Subcutaneous abdominal adipose tissue (tissue), 5 donors: Measurements from ENCODE around the gene OR51M1.

Experiments
- H3K27ac ChIP-seq: one replicate; pipeline ENCODE4 v1.7.0; 2013; ENCODE audit warnings: low read depth, mild to moderate bottlenecking, inconsistent platforms, low read length, moderate library complexity
- H3K27me3 ChIP-seq, 5 donors: one replicate each; pipeline ENCODE4 v1.7.0; 2013; ENCODE audit warnings: low read length in 5 of 5, inconsistent platforms in 1 of 5; ENCODE audit not compliant: control insufficient read depth in 5 of 5, insufficient read depth in 4 of 5
- H3K36me3 ChIP-seq, 5 donors: one replicate each; pipeline ENCODE4 v1.7.0; 2013; ENCODE audit warnings: low read length in 5 of 5; ENCODE audit not compliant: control insufficient read depth in 5 of 5, insufficient read depth in 5 of 5
- H3K4me1 ChIP-seq, 5 donors: one replicate each; pipeline ENCODE4 v1.7.0; 2013; ENCODE audit warnings: low read length in 5 of 5, mild to moderate bottlenecking in 3 of 5, moderate library complexity in 1 of 5; ENCODE audit not compliant: control insufficient read depth in 5 of 5, insufficient read depth in 5 of 5
- H3K4me3 ChIP-seq, 5 donors: one replicate each; pipeline ENCODE4 v1.7.0; 2013; ENCODE audit warnings: low read length in 5 of 5, low read depth in 1 of 5
- H3K9ac ChIP-seq, 5 donors: one replicate each; pipeline ENCODE4 v1.7.0; 2013; ENCODE audit warnings: low read length in 5 of 5, mild to moderate bottlenecking in 4 of 5, moderate library complexity in 3 of 5
- H3K9me3 ChIP-seq, 5 donors: one replicate each; pipeline ENCODE4 v1.7.0; 2013; ENCODE audit warnings: low read length in 5 of 5; ENCODE audit not compliant: control insufficient read depth in 5 of 5
- donor health status: healthy.
- donor health status: healthy.
- donor health status: healthy.
- donor health status: healthy.
- donor health status: healthy.

Gene OR51M1

GRCh38 chr11:5384335-5384734 lies 723 bp downstream of the OR51M1 start:
- Histone ChIP-seq H3K4me3 (no peak overlapping the region), H3K4me1 (no peaks in the 10 kb centered on the region), H3K36me3 (no peaks in the 10 kb centered on the region), H3K9me3 (no peaks in the 10 kb centered on the region), H3K9ac (no peak overlapping the region), H3K27me3 (no peaks in the 10 kb centered on the region), H3K27ac (no peak overlapping the region)

GRCh38 chr11:5390210-5390609 lies 6.6 kb downstream of the OR51M1 start:
- no peak overlapping the region for H3K4me3 ChIP-seq
- H3K9me3 ChIP-seq = no peaks in the 10 kb centered on the region
- no peak overlapping the region for H3K27ac ChIP-seq
- no peak overlapping the region for H3K9ac ChIP-seq
- H3K36me3 ChIP-seq = no peaks in the 10 kb centered on the region
- no peaks in the 10 kb centered on the region for H3K4me1 ChIP-seq
- H3K27me3 ChIP-seq = no peaks in the 10 kb centered on the region

GRCh38 chr11:5394091-5394490 lies 10.5 kb downstream of the OR51M1 start:
- Histone ChIP-seq H3K9ac (no peak overlapping the region), H3K27ac (no peak overlapping the region), H3K4me1 (no peaks in the 10 kb centered on the region), H3K9me3 (no peaks in the 10 kb centered on the region), H3K36me3 (no peaks in the 10 kb centered on the region), H3K27me3 (no peaks in the 10 kb centered on the region), H3K4me3 (no peak overlapping the region)

DNA sequence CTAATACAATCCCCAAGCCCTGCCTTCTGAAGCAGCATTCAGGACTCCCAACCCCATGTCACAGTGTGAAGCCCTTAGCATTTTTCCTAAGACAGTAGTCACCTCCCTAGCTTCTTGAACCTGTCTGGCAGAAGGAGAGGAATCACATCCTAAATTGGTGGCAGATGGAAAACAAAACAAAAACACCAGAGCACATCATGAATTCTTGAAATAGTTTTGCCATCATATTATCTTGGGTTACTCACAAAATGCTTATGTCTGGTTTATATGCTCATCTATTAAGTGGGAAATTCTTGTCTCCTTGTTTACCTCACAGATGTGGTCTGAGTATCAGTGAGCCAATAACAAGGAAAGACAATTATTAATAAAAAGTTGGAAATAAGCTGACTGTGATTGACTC lies 15.3 kb downstream of the OR51M1 start:
- H3K4me1 ChIP-seq = no peaks in the 10 kb centered on the region

DNA sequence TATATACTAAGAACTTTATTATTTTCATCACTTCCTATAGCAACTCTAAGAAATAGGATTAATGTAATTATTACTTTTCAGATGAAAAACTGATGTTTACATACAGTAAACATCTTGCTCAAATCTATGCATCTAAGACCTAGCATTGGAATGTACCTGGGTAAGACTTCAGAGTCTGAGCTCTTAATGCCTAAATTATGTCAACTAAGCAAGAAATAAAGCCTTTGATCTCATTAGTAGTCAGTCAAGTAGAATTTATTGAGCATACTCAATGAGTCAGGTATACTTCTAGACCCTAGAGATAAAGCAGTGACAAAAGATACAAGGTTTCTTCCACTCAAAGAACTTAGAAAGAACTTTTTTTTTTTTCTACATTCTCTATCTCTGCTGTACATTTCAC lies 21.6 kb downstream of the OR51M1 start:
- no peaks in the 10 kb centered on the region for H3K27me3 ChIP-seq
- no peaks in the 10 kb centered on the region for H3K4me1 ChIP-seq
- H3K4me3 ChIP-seq = no peak overlapping the region
- H3K27ac ChIP-seq = no peak overlapping the region
- peaks cover 0 to 2% (median 0%) of the 10 kb centered on the region in 5 donors for H3K36me3 ChIP-seq
- H3K9me3 ChIP-seq = no peaks in the 10 kb centered on the region
- H3K9ac ChIP-seq = no peak overlapping the region

More for the DNA sequence above, 15.3 kb downstream of the OR51M1 start:
- H3K9me3 ChIP-seq = no peaks in the 10 kb centered on the region
- no peak overlapping the region for H3K9ac ChIP-seq
- no peak overlapping the region for H3K27ac ChIP-seq
- no peaks in the 10 kb centered on the region for H3K27me3 ChIP-seq
- H3K36me3 ChIP-seq = peaks cover 0 to 2% (median 0%) of the 10 kb centered on the region in 5 donors
- no peak overlapping the region for H3K4me3 ChIP-seq

DNA sequence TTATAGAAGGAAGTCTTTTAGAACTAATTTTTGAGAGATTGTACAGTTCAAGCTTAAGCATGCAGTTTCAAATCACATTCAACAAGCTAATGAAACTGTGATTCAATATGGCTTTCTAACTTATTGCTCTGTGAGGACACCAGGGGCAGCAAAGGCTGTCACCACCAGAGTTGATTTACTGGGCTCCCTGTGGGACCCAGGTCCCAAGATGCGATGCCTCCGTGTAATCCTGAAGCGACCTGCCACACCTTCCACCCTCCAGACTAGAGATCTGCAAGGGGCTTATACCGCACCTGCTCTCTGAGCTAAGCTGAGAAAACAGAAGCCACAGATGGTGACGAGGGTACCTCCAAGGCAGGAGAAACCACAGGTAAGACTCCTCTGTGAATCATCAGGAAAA lies 37.4 kb downstream of the OR51M1 start:
- H3K9ac ChIP-seq = no peak overlapping the region
- H3K9me3 ChIP-seq = no peaks in the 10 kb centered on the region
- no peak overlapping the region for H3K4me3 ChIP-seq
- no peaks in the 10 kb centered on the region for H3K4me1 ChIP-seq
- H3K27me3 ChIP-seq = no peaks in the 10 kb centered on the region
- H3K36me3 ChIP-seq = no peaks in the 10 kb centered on the region
- H3K27ac ChIP-seq = no peak overlapping the region

- Histone ChIP-seq H3K9me3 (no peaks in the 10 kb centered on the region), H3K36me3 (no peaks in the 10 kb centered on the region), H3K9ac (no peak within 1 kb of the TSS), H3K27ac (no peak within 1 kb of the TSS), H3K4me3 (no peak within 1 kb of the TSS), H3K4me1 (no peaks in the 10 kb centered on the region), H3K27me3 (no peaks in the 10 kb centered on the region)
These were observed 38.2 kb downstream of the OR51M1 start, which contains the start of gene OR51Q1 for GRCh38 chr11:5421811-5422210. OR51Q1 (plus strand) TSS chr11:5422111; CDS start chr11:5422201, 90 bp downstream.

DNA sequence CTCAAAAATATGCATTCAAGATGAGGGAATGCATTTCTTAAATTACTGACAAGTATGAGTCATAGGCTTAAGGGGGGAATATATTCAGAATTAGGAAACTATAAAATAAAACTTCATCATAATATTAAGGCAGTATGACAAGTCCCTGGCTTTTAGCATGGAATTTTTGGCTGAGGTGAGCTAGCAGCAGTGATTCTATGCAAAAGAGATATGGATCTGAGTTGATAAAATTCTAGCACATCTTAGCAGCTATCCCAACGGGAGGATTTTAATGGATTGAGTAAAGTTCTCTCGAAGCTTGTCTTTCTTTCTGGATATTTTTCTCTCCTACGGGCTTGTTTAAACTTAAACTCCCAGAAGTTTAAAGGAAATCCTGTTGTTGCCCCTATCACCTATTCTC lies 39.5 kb downstream of the OR51M1 start:
- Histone ChIP-seq H3K4me1 (no peaks in the 10 kb centered on the region), H3K9me3 (no peaks in the 10 kb centered on the region), H3K4me3 (no peak overlapping the region), H3K36me3 (no peaks in the 10 kb centered on the region), H3K27ac (no peak overlapping the region), H3K9ac (no peak overlapping the region), H3K27me3 (no peaks in the 10 kb centered on the region)

DNA sequence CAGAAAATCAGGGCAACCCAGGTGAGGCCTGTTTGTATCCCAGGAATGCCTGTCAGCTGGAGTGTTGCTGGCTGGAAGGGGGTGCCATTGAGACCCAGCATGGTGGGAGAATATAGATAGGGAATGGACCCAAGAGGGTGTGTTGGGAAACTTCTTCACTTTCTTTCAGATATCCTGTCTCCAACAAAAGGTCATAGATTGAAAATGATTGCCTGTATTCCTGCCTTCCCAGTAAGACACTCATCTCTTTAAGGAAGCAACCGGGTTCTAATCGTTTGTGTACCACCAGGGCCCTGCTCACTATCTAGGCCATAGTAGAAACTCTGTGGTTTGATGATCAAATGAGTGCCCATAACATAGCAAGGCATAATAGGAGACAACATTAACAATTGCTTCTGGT lies 57.8 kb downstream of the OR51M1 start, which contains the start of gene OR51I1:
Gene OR51I1, minus strand, starts transcription at position 101 of the 400 bp plus-strand sequence. Its CDS starts 0 bp downstream, at position 101.
- Histone ChIP-seq H3K27ac (no peak within 1 kb of the TSS), H3K9ac (no peak within 1 kb of the TSS), H3K9me3 (no peaks in the 10 kb centered on the region), H3K4me1 (no peaks in the 10 kb centered on the region), H3K4me3 (no peak within 1 kb of the TSS), H3K27me3 (no peaks in the 10 kb centered on the region), H3K36me3 (no peaks in the 10 kb centered on the region)
